Measurements from ENCODE around the gene DCAKD. TPM values are rescaled to one million over a fixed set of nuclear protein-coding genes. Genes with fewer than 3 reads are reported as not detected.

DCAKD gene
- total RNA-seq = 32.1 TPM
- long read RNA-seq, transcript DCAKD-202 (5 exons, 2,030 nt) = minor isoform, 8 of 67 reads
- long read RNA-seq, transcript DCAKD-208 (5 exons, 2,054 nt) = major isoform, 42 of 67 reads
- long read RNA-seq, transcript DCAKD-205 (5 exons, 990 nt) = minor isoform, 6 of 67 reads
- long read RNA-seq, partial matches to known transcripts = 3 of 67 reads
- long read RNA-seq, other reads (novel, unspliced or antisense) = 5 of 67 reads

- peak; percentile 96 for DNase-seq (ENCODE audit: low spot score)
- intact Hi-C loops (cut with DNase I) = loop anchor here (1.0 kb wide), 1 partner anchor 10 kb away; the partner anchor contains the start of gene NMT1
Measured at GRCh38 chr17:45051060-45051719, at the start of gene DCAKD. TSS of gene DCAKD (minus strand) at chr17:45051632. CDS start at chr17:45034885, 16,747 bp downstream.

GRCh38 chr17:45098869-45099616 lies 47.6 kb upstream of the DCAKD start:
- DNase-seq (ENCODE audit: low spot score) = peak; percentile 94
- intact Hi-C loops (cut with DNase I) = loop anchor here (5.0 kb wide), 3 partner anchors 33 to 177 kb away; partner anchors contain the start of gene PLCD3

- intact Hi-C loops (cut with DNase I) = loop anchor here (5.0 kb wide), 3 partner anchors 34 to 176 kb away; partner anchors contain the start of gene PLCD3
- DNase-seq (ENCODE audit: low spot score) = no peak
Measured at GRCh38 chr17:45098081-45098868, 46.8 kb upstream of the DCAKD start.

GRCh38 chr17:45096926-45097325 lies 45.5 kb upstream of the DCAKD start:
- no peak for DNase-seq (ENCODE audit: low spot score)
- intact Hi-C loops (cut with DNase I) = loop anchor here (5.0 kb wide), 3 partner anchors 35 to 175 kb away; partner anchors contain the start of gene PLCD3

GRCh38 chr17:45096141-45096540 lies 44.7 kb upstream of the DCAKD start:
- DNase-seq (ENCODE audit: low spot score) = no peak
- intact Hi-C loops (cut with DNase I) = loop anchor here (5.0 kb wide), 3 partner anchors 36 to 174 kb away; partner anchors contain the start of gene PLCD3

GRCh38 chr17:45093444-45094110 lies 42.1 kb upstream of the DCAKD start:
- DNase-seq (ENCODE audit: low spot score) = no peak
- intact Hi-C loops (cut with DNase I) = no loop called here

GRCh38 chr17:45092911-45093430 lies 41.5 kb upstream of the DCAKD start:
- intact Hi-C loops (cut with DNase I) = no loop called here
- DNase-seq (ENCODE audit: low spot score) = peak; percentile 90

- intact Hi-C loops (cut with DNase I) = no loop called here
- no peak for DNase-seq (ENCODE audit: low spot score)
Measured at GRCh38 chr17:45091778-45092425, 40.5 kb upstream of the DCAKD start.

- intact Hi-C loops (cut with DNase I) = no loop called here
- DNase-seq (ENCODE audit: low spot score) = no peak
Measured at GRCh38 chr17:45090711-45091110, 39.3 kb upstream of the DCAKD start.

GRCh38 chr17:45088741-45089140 lies 37.3 kb upstream of the DCAKD start:
- intact Hi-C loops (cut with DNase I) = no loop called here
- no peak for DNase-seq (ENCODE audit: low spot score)

GRCh38 chr17:45087978-45088377 lies 36.5 kb upstream of the DCAKD start:
- no peak for DNase-seq (ENCODE audit: low spot score)
- intact Hi-C loops (cut with DNase I) = no loop called here

- DNase-seq (ENCODE audit: low spot score) = no peak
- intact Hi-C loops (cut with DNase I) = no loop called here
Measured at GRCh38 chr17:45087504-45087975, 36.1 kb upstream of the DCAKD start.

GRCh38 chr17:45086865-45087503 lies 35.6 kb upstream of the DCAKD start:
- DNase-seq (ENCODE audit: low spot score) = no peak

GRCh38 chr17:45086391-45086790 lies 35.0 kb upstream of the DCAKD start:
- no peak for DNase-seq (ENCODE audit: low spot score)
- intact Hi-C loops (cut with DNase I) = no loop called here

More at GRCh38 chr17:45086865-45087503, 35.6 kb upstream of the DCAKD start:
- intact Hi-C loops (cut with DNase I) = no loop called here

GRCh38 chr17:45081047-45081703 lies 29.7 kb upstream of the DCAKD start:
- intact Hi-C loops (cut with DNase I) = no loop called here
- no peak for DNase-seq (ENCODE audit: low spot score)

GRCh38 chr17:45077643-45078042 lies 26.2 kb upstream of the DCAKD start:
- DNase-seq (ENCODE audit: low spot score) = no peak
- intact Hi-C loops (cut with DNase I) = no loop called here

GRCh38 chr17:45073414-45074070 lies 22.1 kb upstream of the DCAKD start:
- intact Hi-C loops (cut with DNase I) = no loop called here
- DNase-seq (ENCODE audit: low spot score) = no peak

Measured in cardiac septum (tissue), 1 donor.